Stomach (tissue), 4 donors: Measurements from ENCODE around the gene YPEL4.

Experiments
- CTCF ChIP-seq, 7 experiments: fragments of 450-650 bp in 4 of 7; fragments of 200-600 bp in 3 of 7; sonication (generic) in 3 of 7; IDR thresholded peaks; one replicate each; pipeline ENCODE4 v1.5.1; 2016 to 2019; ENCODE audit warnings: antibody characterized with exemption in 7 of 7, control low read depth in 2 of 7, mild to moderate bottlenecking in 1 of 7
- EP300 ChIP-seq: sonication (generic); formaldehyde crosslinking; IDR thresholded peaks from one replicate; pipeline ENCODE4 v1.6.1; 2017; ENCODE audit warnings: antibody characterized with exemption
- POLR2A ChIP-seq, 4 donors: fragments of 450-650 bp; IDR thresholded peaks; one replicate each; pipeline ENCODE4 v1.6.1; 2016; ENCODE audit warnings: antibody characterized with exemption in 4 of 4, control low read depth in 2 of 4, mild to moderate bottlenecking in 1 of 4, moderate library complexity in 1 of 4
- POLR2AphosphoS5 ChIP-seq, 3 donors: sonication (generic); formaldehyde crosslinking; IDR thresholded peaks; one replicate each; pipeline ENCODE4 v1.6.1; 2016; ENCODE audit warnings: antibody characterized with exemption in 3 of 3

GRCh38 chr11:57650739-57651090 lies 1.0 kb upstream of the YPEL4 start:
- TF ChIP-seq POLR2A (IDR thresholded peaks at IDR 0.05) (no peak), CTCF (IDR thresholded peaks at IDR 0.05) (no peak), POLR2AphosphoS5 (IDR thresholded peaks at IDR 0.05) (no peak), EP300 (no peak)
